MM.1S (cell line): Measurements from ENCODE around the gene SRC.

ENCODE experiments used
- DNase-seq: peaks from one replicate; pipeline ENCODE4 v3.0.0-alpha.2; 2015
- H2AFZ ChIP-seq: fragments of 300-600 bp; sonication (generic); 2 replicates; pipeline ENCODE4 v1.6.0; 2016; ENCODE audit warnings: antibody characterized with exemption, low read length
- H3F3A ChIP-seq: fragments of 300-600 bp; sonication (generic); 2 replicates; pipeline ENCODE4 v1.6.1; 2016; ENCODE audit warnings: mild to moderate bottlenecking, antibody characterized with exemption, low read length, moderate library complexity, mixed read lengths; ENCODE audit not compliant: insufficient read depth
- H3K27ac ChIP-seq: fragments of 300-600 bp; sonication (generic); 2 replicates; pipeline ENCODE4 v1.5.1; 2016; ENCODE audit warnings: mild to moderate bottlenecking, low read length
- H3K27me3 ChIP-seq: fragments of 300-600 bp; sonication (generic); replicated peaks from 2 replicates; pipeline ENCODE4 v1.6.0; 2016; ENCODE audit warnings: low read length; ENCODE audit not compliant: insufficient read depth
- H3K36me3 ChIP-seq: fragments of 300-600 bp; sonication (generic); replicated peaks from 2 replicates; pipeline ENCODE4 v1.6.1; 2016; ENCODE audit warnings: mild to moderate bottlenecking, low read length, mixed read lengths; ENCODE audit not compliant: insufficient read depth
- H3K4me1 ChIP-seq: fragments of 300-600 bp; sonication (generic); 2 replicates; pipeline ENCODE4 v1.6.1; 2016; ENCODE audit warnings: low read length, mixed read lengths
- H3K4me2 ChIP-seq: fragments of 300-600 bp; sonication (generic); 2 replicates; pipeline ENCODE4 v1.6.0; 2016; ENCODE audit warnings: low read depth, low read length
- H3K4me3 ChIP-seq: fragments of 300-600 bp; sonication (generic); 2 replicates; pipeline ENCODE4 v1.5.1; 2016; ENCODE audit warnings: low read length, mixed read lengths
- H3K79me2 ChIP-seq: fragments of 300-600 bp; sonication (generic); 2 replicates; pipeline ENCODE4 v1.6.1; 2016; ENCODE audit warnings: mixed run types, low read length, mixed read lengths
- H3K9ac ChIP-seq: fragments of 300-600 bp; sonication (generic); 2 replicates; pipeline ENCODE4 v1.6.1; 2016; ENCODE audit warnings: low read length, mixed read lengths
- H3K9me2 ChIP-seq: fragments of 300-600 bp; sonication (generic); replicated peaks from 2 replicates; pipeline ENCODE4 v1.6.1; 2016; ENCODE audit warnings: mild to moderate bottlenecking, low read length, mixed read lengths; ENCODE audit not compliant: insufficient read depth
- H3K9me3 ChIP-seq: fragments of 300-600 bp; sonication (generic); replicated peaks from 2 replicates; pipeline ENCODE4 v1.6.1; 2016; ENCODE audit warnings: mild to moderate bottlenecking, low read length, mixed read lengths; ENCODE audit not compliant: insufficient read depth
- H4K20me1 ChIP-seq: fragments of 300-600 bp; sonication (generic); 2 replicates; pipeline ENCODE4 v1.6.1; 2016; ENCODE audit warnings: mild to moderate bottlenecking, low read length, moderate library complexity, mixed read lengths; ENCODE audit not compliant: insufficient read depth
- CTCF ChIP-seq: fragments of 300-600 bp; sonication (generic); IDR thresholded peaks from 2 replicates; pipeline ENCODE4 v1.5.1; 2016; ENCODE audit warnings: antibody characterized with exemption, low read length, mixed read lengths
- EZH2 ChIP-seq: fragments of 300-600 bp; sonication (generic); optimal IDR thresholded peaks from 2 replicates; pipeline ENCODE3; 2017; ENCODE audit warnings: low read depth, mild to moderate bottlenecking, antibody characterized with exemption, low read length, mixed read lengths
- EZH2phosphoT487 ChIP-seq: fragments of 300-600 bp; sonication (generic); IDR thresholded peaks from 2 replicates; pipeline ENCODE4 v1.6.1; 2018; ENCODE audit warnings: antibody characterized with exemption, low read length

Gene SRC

GRCh38 chr20:37415118-37416085 is 69.5 kb downstream of the SRC start:
- Histone ChIP-seq H3K36me3 (no peaks in the 10 kb centered on the region), H3K4me3 (no peak overlapping the region), H3F3A (no peaks in the 10 kb centered on the region), H2AFZ (no peak overlapping the region), H3K27ac (no peak overlapping the region), H3K27me3 (peaks cover 52% of the 10 kb centered on the region), H3K9me3 (no peaks in the 10 kb centered on the region), H4K20me1 (no peaks in the 10 kb centered on the region), H3K9ac (no peak overlapping the region), H3K79me2 (no peaks in the 10 kb centered on the region), H3K4me1 (peaks cover 4% of the 10 kb centered on the region; the same call in 1 of the 2 replicates), H3K4me2 (no peak overlapping the region), H3K9me2 (no peaks in the 10 kb centered on the region)
- no peak for DNase-seq
- TF ChIP-seq EZH2phosphoT487 (no peak), CTCF (no peak), EZH2 (no peak)

- Histone ChIP-seq H3K4me1 (peaks cover 4% of the 10 kb centered on the region; the same call in 1 of the 2 replicates), H3K9me2 (no peaks in the 10 kb centered on the region), H3K9ac (no peak overlapping the region), H3K79me2 (no peaks in the 10 kb centered on the region), H3F3A (no peaks in the 10 kb centered on the region), H3K27me3 (peaks cover 61% of the 10 kb centered on the region), H3K27ac (no peak overlapping the region), H3K36me3 (no peaks in the 10 kb centered on the region), H4K20me1 (no peaks in the 10 kb centered on the region), H2AFZ (no peak overlapping the region), H3K4me3 (no peak overlapping the region), H3K9me3 (no peaks in the 10 kb centered on the region), H3K4me2 (no peak overlapping the region)
- DNase-seq: no peak
- TF ChIP-seq EZH2 (no peak), EZH2phosphoT487 (no peak), CTCF (no peak)
Measured at GRCh38 chr20:37416100-37416847, 70.3 kb downstream of the SRC start.

GRCh38 chr20:37416848-37417616 is 71.1 kb downstream of the SRC start:
- H3K4me2 ChIP-seq: no peak overlapping the region
- H3F3A ChIP-seq: no peaks in the 10 kb centered on the region
- no peaks in the 10 kb centered on the region for H3K9me2 ChIP-seq
- TF ChIP-seq EZH2phosphoT487 (no peak), CTCF (no peak), EZH2 (no peak)
- H2AFZ ChIP-seq: no peak overlapping the region
- DNase-seq: no peak
- H3K4me1 ChIP-seq: peaks cover 4% of the 10 kb centered on the region; the same call in 1 of the 2 replicates
- no peaks in the 10 kb centered on the region for H3K79me2 ChIP-seq
- H3K4me3 ChIP-seq: no peak overlapping the region
- H3K9ac ChIP-seq: no peak overlapping the region
- no peaks in the 10 kb centered on the region for H4K20me1 ChIP-seq
- H3K9me3 ChIP-seq: no peaks in the 10 kb centered on the region
- peaks cover 69% of the 10 kb centered on the region for H3K27me3 ChIP-seq
- H3K36me3 ChIP-seq: no peaks in the 10 kb centered on the region
- H3K27ac ChIP-seq: no peak overlapping the region
